GM12892 (cell line): ENCODE data around the gene NOL4L.

Source experiments
- DNase-seq: peaks from one replicate; pipeline ENCODE4 v3.0.0; 2011; ENCODE audit not compliant: insufficient read length
- FAIRE-seq: peaks from 2 replicates; lab custom pipeline; 2011; peaks lifted over from hg19 to GRCh38; lab: Jason Lieb, UNC
- POLR2A ChIP-seq: IDR thresholded peaks from 2 replicates; pipeline ENCODE4 v1.6.1; 2011; ENCODE audit warnings: low read depth, low read length, control low read depth
- POLR2AphosphoS5 ChIP-seq: IDR thresholded peaks from 2 replicates; pipeline ENCODE4 v1.6.1; 2011; ENCODE audit warnings: low read depth, low read length, control low read depth
- TAF1 ChIP-seq: IDR thresholded peaks from 2 replicates; pipeline ENCODE4 v1.6.1; 2011; ENCODE audit warnings: low read depth, mild to moderate bottlenecking, control low read depth, low read length, borderline replicate concordance

The NOL4L gene

GRCh38 chr20:32611286-32611685, 26.2 kb upstream of the NOL4L start:
- no peak for TF ChIP-seq POLR2AphosphoS5
- no peak for TF ChIP-seq POLR2A
- TF ChIP-seq TAF1: no peak
- DNase-seq (no peak), FAIRE-seq (no peak)

GRCh38 chr20:32610472-32611218, 25.5 kb upstream of the NOL4L start:
- FAIRE-seq: no peak
- TF ChIP-seq POLR2AphosphoS5 (no peak), TAF1 (no peak), POLR2A (no peak)
- no peak for DNase-seq

- DNase-seq (no peak), FAIRE-seq (no peak)
- TF ChIP-seq POLR2A: no peak
- no peak for TF ChIP-seq POLR2AphosphoS5
- no peak for TF ChIP-seq TAF1
Observed at GRCh38 chr20:32609993-32610392, 24.9 kb upstream of the NOL4L start.

- DNase-seq: no peak
- FAIRE-seq: no peak
- TF ChIP-seq POLR2AphosphoS5 (no peak), TAF1 (no peak), POLR2A (no peak)
Observed at GRCh38 chr20:32609111-32609773, 24.1 kb upstream of the NOL4L start.

- DNase-seq: no peak
- TF ChIP-seq POLR2A: no peak
- TF ChIP-seq POLR2AphosphoS5: no peak
- no peak for TF ChIP-seq TAF1
- FAIRE-seq: no peak
Observed at GRCh38 chr20:32608664-32609015, 23.5 kb upstream of the NOL4L start.

GRCh38 chr20:32607727-32608663, 22.9 kb upstream of the NOL4L start:
- DNase-seq: no peak
- TF ChIP-seq TAF1 (no peak), POLR2A (no peak), POLR2AphosphoS5 (no peak)
- FAIRE-seq: no peak

GRCh38 chr20:32607324-32607723, 22.2 kb upstream of the NOL4L start:
- no peak for DNase-seq
- FAIRE-seq: no peak
- no peak for TF ChIP-seq POLR2A
- TF ChIP-seq POLR2AphosphoS5: no peak
- no peak for TF ChIP-seq TAF1

GRCh38 chr20:32606790-32607189, 21.7 kb upstream of the NOL4L start:
- FAIRE-seq (no peak), DNase-seq (no peak)
- TF ChIP-seq POLR2AphosphoS5 (no peak), POLR2A (no peak), TAF1 (no peak)

- DNase-seq (no peak), FAIRE-seq (no peak)
- no peak for TF ChIP-seq POLR2AphosphoS5
- TF ChIP-seq TAF1: no peak
- no peak for TF ChIP-seq POLR2A
Observed at GRCh38 chr20:32606107-32606506, 21.0 kb upstream of the NOL4L start.

GRCh38 chr20:32605167-32605656, 20.1 kb upstream of the NOL4L start:
- TF ChIP-seq POLR2AphosphoS5 (no peak), TAF1 (no peak), POLR2A (no peak)
- FAIRE-seq (no peak), DNase-seq (no peak)

GRCh38 chr20:32603046-32603726, 18.1 kb upstream of the NOL4L start:
- FAIRE-seq (peak; percentile 75), DNase-seq (no peak)
- TF ChIP-seq POLR2A (no peak), TAF1 (no peak), POLR2AphosphoS5 (no peak)
